Esophagus squamous epithelium (tissue), 5 donors: Measurements from ENCODE around the gene DNASE2. TPM values are rescaled to one million over a fixed set of nuclear protein-coding genes. Genes with fewer than 3 reads are reported as not detected.

Source experiments
- DNase-seq: peaks from one replicate; lab custom pipeline; 2025; lab: John Stamatoyannopoulos, UW
- H3K27ac ChIP-seq, 4 donors: fragments of 200-600 bp; sonication (generic); one replicate each; pipeline ENCODE4 v1.5.1; 2016 to 2019; ENCODE audit warnings: mild to moderate bottlenecking in 1 of 4
- H3K27me3 ChIP-seq, 4 donors: fragments of 200-600 bp; sonication (generic); 1 replicate in 3 of 4; 2 replicates in 1 of 4; pipeline versions ENCODE4 v1.5.1 to v1.6.0; 2017 to 2021; ENCODE audit warnings: antibody characterized with exemption in 1 of 4
- H3K36me3 ChIP-seq, 3 donors: fragments of 200-600 bp; sonication (generic); one replicate each; pipeline ENCODE4 v1.5.1; 2016 to 2019
- H3K4me1 ChIP-seq, 3 donors: fragments of 200-600 bp; sonication (generic); one replicate each; pipeline ENCODE4 v1.5.1; 2017 to 2019
- H3K4me3 ChIP-seq, 4 donors: fragments of 200-600 bp; sonication (generic); 1 replicate in 3 of 4; 2 replicates in 1 of 4; pipeline ENCODE4 v1.5.1; 2016 to 2019; ENCODE audit warnings: mild to moderate bottlenecking in 2 of 4, moderate library complexity in 1 of 4
- H3K9me3 ChIP-seq, 3 donors: fragments of 200-600 bp; sonication (generic); one replicate each; pipeline ENCODE4 v1.5.1; 2016 to 2019
- POLR2A ChIP-seq, 4 donors: fragments of 450-650 bp; IDR thresholded peaks; one replicate each; pipeline ENCODE4 v1.6.1; 2017; ENCODE audit warnings: antibody characterized with exemption in 4 of 4, mild to moderate bottlenecking in 4 of 4, moderate library complexity in 3 of 4
- WGBS, 2 donors: methylation state at CpG; one replicate each; pipeline ENCODE4 v1.1.5; 2018; 5-methylcytosine and 5-hydroxymethylcytosine counted together
- intact Hi-C: fragments of 100-400 bp; cut with DNase I; formaldehyde crosslinking; loops from one replicate; pipeline ENCODE4 v1.15.0; 2022
- total RNA-seq, 4 donors: library from RNA; depleted of rRNA; stranded (reverse); fragments of >200 nt; gene quantifications; one replicate each; pipeline ENCODE4 v1.1.0, GENCODE V29; 2016
- TF ChIP-seq, protein P1 (sequence below), 6 experiments: fragments of 450-650 bp in 4 of 6; fragments of 200-600 bp in 2 of 6; sonication (generic) in 2 of 6; IDR thresholded peaks; one replicate each; pipeline ENCODE4 v1.5.1; 2016 to 2019; ENCODE audit warnings: antibody characterized with exemption in 6 of 6, mild to moderate bottlenecking in 4 of 6, moderate library complexity in 4 of 6
- donor health status: DM: yes; HTN: yes; CAD: no.

The DNASE2 gene
- total RNA-seq, 4 donors from 2014 or later: 12.3 to 27.9 (median 20.4) TPM

DNA sequence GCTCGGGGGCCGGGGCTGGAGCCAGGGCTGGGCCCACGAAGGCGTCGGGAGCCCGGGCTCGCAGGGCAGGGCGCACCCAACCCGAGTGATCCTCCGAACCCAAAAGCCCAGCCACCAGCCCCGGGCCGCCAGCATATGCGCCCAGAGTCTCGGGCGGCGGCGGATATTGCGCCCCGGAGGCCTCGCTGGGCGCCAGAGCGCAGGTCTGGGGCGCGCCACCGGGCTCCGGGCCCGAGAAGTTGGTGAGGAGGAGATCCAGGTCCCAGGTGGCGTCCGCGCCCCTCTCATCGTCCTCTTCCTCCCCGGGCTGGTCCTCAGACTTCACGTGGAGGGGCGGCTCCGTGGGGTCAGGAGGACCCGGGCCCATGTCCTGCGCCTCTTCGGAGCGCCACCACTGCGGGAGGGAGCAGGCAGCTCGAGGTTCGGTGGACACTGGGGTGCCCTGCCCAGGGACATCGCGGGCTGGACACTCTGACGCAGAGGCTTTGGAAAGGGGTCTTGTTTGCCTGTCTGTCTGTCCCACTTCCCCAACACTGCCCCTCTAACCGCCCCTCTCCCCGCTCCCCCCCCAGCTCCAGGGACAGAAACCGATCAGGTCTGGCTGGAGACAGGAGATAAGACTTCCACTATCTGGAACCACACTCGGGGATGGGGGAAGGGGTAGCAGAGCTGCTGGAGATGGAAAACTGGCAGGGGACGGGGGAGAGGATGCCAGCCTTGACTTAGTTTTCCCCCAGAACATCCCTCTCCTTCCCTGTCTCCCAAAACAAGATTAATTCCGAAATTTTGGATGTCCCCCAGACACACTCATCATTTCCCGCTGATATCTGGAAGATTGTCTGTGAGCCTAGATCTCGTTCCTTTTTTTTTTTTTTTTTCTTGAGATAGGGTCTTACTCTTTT, 4.8 kb upstream of the DNASE2 start:
- Histone ChIP-seq H3K4me1 (peaks cover 5 to 35% (median 16%) of the 10 kb centered on the region in 3 donors), H3K36me3 (no peaks in the 10 kb centered on the region), H3K9me3 (peaks cover 0 to 17% (median 14%) of the 10 kb centered on the region in 3 donors), H3K27me3 (peaks cover 0 to 35% (median 0%) of the 10 kb centered on the region in 4 donors), H3K4me3 (peak overlapping the region; percentile 32 to 68 (median 44)), H3K27ac (peak overlapping the region in 3 of 4 donors; percentile 30 to 76 (median 60))
- TF ChIP-seq, protein P1, sequence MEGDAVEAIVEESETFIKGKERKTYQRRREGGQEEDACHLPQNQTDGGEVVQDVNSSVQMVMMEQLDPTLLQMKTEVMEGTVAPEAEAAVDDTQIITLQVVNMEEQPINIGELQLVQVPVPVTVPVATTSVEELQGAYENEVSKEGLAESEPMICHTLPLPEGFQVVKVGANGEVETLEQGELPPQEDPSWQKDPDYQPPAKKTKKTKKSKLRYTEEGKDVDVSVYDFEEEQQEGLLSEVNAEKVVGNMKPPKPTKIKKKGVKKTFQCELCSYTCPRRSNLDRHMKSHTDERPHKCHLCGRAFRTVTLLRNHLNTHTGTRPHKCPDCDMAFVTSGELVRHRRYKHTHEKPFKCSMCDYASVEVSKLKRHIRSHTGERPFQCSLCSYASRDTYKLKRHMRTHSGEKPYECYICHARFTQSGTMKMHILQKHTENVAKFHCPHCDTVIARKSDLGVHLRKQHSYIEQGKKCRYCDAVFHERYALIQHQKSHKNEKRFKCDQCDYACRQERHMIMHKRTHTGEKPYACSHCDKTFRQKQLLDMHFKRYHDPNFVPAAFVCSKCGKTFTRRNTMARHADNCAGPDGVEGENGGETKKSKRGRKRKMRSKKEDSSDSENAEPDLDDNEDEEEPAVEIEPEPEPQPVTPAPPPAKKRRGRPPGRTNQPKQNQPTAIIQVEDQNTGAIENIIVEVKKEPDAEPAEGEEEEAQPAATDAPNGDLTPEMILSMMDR (IDR thresholded peaks at IDR 0.05): peak in 1 of 6 experiments; percentile 5
- TF ChIP-seq POLR2A (IDR thresholded peaks at IDR 0.05): no peak
- WGBS, 2 donors: 28 to 46% methylated on average over 7 to 8 of the region's 53 CpGs
- DNase-seq: no peak
- intact Hi-C loops: no loop called here

DNA sequence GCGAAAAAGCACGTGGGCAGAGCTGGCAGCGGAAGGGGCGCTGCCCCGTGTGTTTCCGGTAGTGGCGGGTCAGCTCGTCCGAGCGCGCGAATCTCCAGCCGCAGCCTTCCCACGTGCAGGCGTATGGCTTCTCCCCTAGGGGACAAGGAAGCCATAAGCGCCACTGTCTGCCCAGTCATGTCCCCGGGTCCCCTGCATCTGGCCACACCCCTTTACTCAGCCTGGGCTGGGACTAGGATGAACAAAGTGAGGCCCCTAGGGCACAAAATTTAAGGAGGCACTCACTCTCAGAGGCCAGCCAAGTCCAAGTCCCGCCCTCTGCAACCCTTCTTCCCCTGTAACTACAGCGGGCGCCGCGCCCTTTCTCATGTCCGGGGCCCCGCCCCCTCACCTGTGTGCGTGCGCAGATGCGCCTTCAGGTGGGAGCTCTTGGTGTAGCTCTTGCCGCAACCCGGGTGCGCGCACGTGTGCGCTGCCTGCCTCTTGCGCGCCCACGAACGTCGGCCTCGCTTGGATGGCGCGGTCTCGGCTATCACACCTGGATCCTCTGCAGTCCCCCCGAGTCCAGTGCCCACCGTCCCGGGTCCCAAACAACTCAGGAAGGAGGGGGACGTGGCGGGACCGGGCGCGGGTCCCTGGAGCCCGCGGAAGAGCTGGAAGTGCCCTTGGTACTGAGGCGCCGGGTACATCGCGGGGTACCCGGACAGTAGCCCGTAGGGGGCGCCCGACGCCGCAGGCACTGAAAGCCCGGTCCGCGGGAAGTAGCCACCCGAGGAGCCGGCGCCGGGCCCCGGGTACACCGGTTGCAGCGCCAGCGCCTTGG, 3.9 kb upstream of the DNASE2 start:
- Histone ChIP-seq H3K27ac (peak overlapping the region in 3 of 4 donors; percentile 42 to 76 (median 60)), H3K4me1 (peaks cover 13 to 39% (median 19%) of the 10 kb centered on the region in 3 donors), H3K4me3 (peak overlapping the region; percentile 32 to 68 (median 44)), H3K36me3 (no peaks in the 10 kb centered on the region), H3K9me3 (peaks cover 0 to 17% (median 14%) of the 10 kb centered on the region in 3 donors), H3K27me3 (peaks cover 0 to 35% (median 0%) of the 10 kb centered on the region in 4 donors)
- DNase-seq: peak; percentile 38
- intact Hi-C loops: no loop called here
- TF ChIP-seq POLR2A (IDR thresholded peaks at IDR 0.05): peak in 1 of 4 donors; percentile 41
- TF ChIP-seq, protein P1 (IDR thresholded peaks at IDR 0.05): peak; percentile 52 to 73 (median 58)
- WGBS, 2 donors: 1 to 5% methylated on average over 7 to 10 of the region's 73 CpGs

GRCh38 chr19:12884627-12884925, 3.3 kb upstream of the DNASE2 start:
- Histone ChIP-seq H3K27me3 (peaks cover 0 to 35% (median 0%) of the 10 kb centered on the region in 4 donors), H3K27ac (peak overlapping the region in 3 of 4 donors; percentile 20 to 76 (median 42)), H3K4me3 (peak overlapping the region in 3 of 4 donors; percentile 35 to 68 (median 52)), H3K9me3 (peaks cover 0 to 17% (median 14%) of the 10 kb centered on the region in 3 donors), H3K4me1 (peaks cover 14 to 42% (median 20%) of the 10 kb centered on the region in 3 donors), H3K36me3 (no peaks in the 10 kb centered on the region)
- WGBS, 2 donors: 50 to 100% methylated on average over 2 of the region's 12 CpGs
- no peak for DNase-seq
- intact Hi-C loops: no loop called here
- TF ChIP-seq, protein P1 (IDR thresholded peaks at IDR 0.05): no peak
- TF ChIP-seq POLR2A (IDR thresholded peaks at IDR 0.05): no peak

GRCh38 chr19:12884202-12884601, 3.0 kb upstream of the DNASE2 start:
- H3K4me1 ChIP-seq: peaks cover 14 to 44% (median 20%) of the 10 kb centered on the region in 3 donors
- H3K27me3 ChIP-seq: peaks cover 0 to 35% (median 0%) of the 10 kb centered on the region in 4 donors
- no peak overlapping the region for H3K4me3 ChIP-seq
- H3K27ac ChIP-seq: no peak overlapping the region
- WGBS, 2 donors: 83 to 100% methylated on average over 2 of the region's 3 CpGs
- TF ChIP-seq, protein P1 (IDR thresholded peaks at IDR 0.05): no peak
- TF ChIP-seq POLR2A (IDR thresholded peaks at IDR 0.05): no peak
- H3K36me3 ChIP-seq: no peaks in the 10 kb centered on the region
- no peak for DNase-seq
- intact Hi-C loops: no loop called here
- H3K9me3 ChIP-seq: peaks cover 0 to 17% (median 14%) of the 10 kb centered on the region in 3 donors
